ENCODE results near the gene TFRC. TPM values are rescaled to one million over a fixed set of nuclear protein-coding genes. Genes with fewer than 3 reads are reported as not detected.

TFRC gene
- total RNA-seq, 1 donor from 2014 or later, result 106 TPM

DNA sequence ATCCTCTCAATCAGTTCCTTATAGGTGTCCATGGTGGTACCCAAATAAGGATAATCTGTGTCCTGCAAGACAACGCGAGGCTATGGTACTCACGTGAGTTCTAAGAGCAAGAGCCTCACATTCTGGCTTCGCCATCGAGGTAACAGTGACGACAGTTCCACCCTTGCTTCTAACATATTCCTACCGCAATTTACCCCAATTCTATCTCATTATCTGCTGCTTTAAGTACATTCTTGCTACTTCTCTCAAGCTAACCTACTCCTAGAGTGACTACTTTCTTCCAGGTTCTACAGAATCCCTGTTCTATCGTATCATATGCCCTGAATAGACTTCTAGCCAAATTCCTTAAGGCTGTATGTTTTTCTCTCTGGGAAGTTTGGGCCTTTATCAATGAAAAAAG lies 26.6 kb downstream of the TFRC start:
- DNase-seq (ENCODE audit: low read depth) (no peak), FAIRE-seq (no peak)
- TF ChIP-seq, protein P1, sequence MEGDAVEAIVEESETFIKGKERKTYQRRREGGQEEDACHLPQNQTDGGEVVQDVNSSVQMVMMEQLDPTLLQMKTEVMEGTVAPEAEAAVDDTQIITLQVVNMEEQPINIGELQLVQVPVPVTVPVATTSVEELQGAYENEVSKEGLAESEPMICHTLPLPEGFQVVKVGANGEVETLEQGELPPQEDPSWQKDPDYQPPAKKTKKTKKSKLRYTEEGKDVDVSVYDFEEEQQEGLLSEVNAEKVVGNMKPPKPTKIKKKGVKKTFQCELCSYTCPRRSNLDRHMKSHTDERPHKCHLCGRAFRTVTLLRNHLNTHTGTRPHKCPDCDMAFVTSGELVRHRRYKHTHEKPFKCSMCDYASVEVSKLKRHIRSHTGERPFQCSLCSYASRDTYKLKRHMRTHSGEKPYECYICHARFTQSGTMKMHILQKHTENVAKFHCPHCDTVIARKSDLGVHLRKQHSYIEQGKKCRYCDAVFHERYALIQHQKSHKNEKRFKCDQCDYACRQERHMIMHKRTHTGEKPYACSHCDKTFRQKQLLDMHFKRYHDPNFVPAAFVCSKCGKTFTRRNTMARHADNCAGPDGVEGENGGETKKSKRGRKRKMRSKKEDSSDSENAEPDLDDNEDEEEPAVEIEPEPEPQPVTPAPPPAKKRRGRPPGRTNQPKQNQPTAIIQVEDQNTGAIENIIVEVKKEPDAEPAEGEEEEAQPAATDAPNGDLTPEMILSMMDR (IDR thresholded peaks at IDR 0.05; ENCODE audit: insufficient read depth, low read length, severe bottlenecking), result no peak
- Histone ChIP-seq H3K4me3 (ENCODE audit: low read depth, low read length) (no peak overlapping the region), H3K27me3 (ENCODE audit: control insufficient read depth, insufficient read depth, low read length) (no peaks in the 10 kb centered on the region), H3K36me3 (ENCODE audit: control insufficient read depth, insufficient read depth, low read length) (peaks cover 43% of the 10 kb centered on the region)

- DNase-seq (ENCODE audit: low read depth) (no peak), FAIRE-seq (no peak)
- Histone ChIP-seq H3K27me3 (ENCODE audit: control insufficient read depth, insufficient read depth, low read length) (no peaks in the 10 kb centered on the region), H3K4me3 (ENCODE audit: low read depth, low read length) (no peak overlapping the region), H3K36me3 (ENCODE audit: control insufficient read depth, insufficient read depth, low read length) (peaks cover 41% of the 10 kb centered on the region)
- TF ChIP-seq, protein P1 (IDR thresholded peaks at IDR 0.05; ENCODE audit: insufficient read depth, low read length, severe bottlenecking), result no peak
Measured at GRCh38 chr3:196054661-196055060, 27.2 kb downstream of the TFRC start.

DNA sequence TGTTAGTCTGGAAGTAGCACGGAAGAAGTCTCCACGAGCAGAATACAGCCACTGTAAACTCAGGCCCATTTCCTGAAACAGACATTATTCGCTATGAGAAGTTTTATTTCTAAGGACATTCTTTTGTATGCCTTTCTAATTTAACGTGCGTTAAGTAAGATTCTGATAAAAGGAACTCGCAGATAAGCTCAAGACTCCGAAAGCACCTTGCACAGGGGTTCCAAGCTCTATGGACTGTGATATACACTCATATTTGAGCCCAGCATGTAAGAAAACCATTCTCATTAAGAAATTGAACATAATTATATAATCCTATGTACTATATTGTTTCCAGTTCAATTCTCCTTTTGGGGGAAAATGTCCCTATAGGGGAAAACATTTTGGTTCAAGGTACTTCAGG lies 28.4 kb downstream of the TFRC start:
- no peak for DNase-seq (ENCODE audit: low read depth)
- TF ChIP-seq, protein P1 (IDR thresholded peaks at IDR 0.05; ENCODE audit: insufficient read depth, low read length, severe bottlenecking), result no peak
- H3K36me3 ChIP-seq (ENCODE audit: control insufficient read depth, insufficient read depth, low read length), result peaks cover 38% of the 10 kb centered on the region
- H3K27me3 ChIP-seq (ENCODE audit: control insufficient read depth, insufficient read depth, low read length), result no peaks in the 10 kb centered on the region
- FAIRE-seq, result no peak
- H3K4me3 ChIP-seq (ENCODE audit: low read depth, low read length), result no peak overlapping the region

DNA sequence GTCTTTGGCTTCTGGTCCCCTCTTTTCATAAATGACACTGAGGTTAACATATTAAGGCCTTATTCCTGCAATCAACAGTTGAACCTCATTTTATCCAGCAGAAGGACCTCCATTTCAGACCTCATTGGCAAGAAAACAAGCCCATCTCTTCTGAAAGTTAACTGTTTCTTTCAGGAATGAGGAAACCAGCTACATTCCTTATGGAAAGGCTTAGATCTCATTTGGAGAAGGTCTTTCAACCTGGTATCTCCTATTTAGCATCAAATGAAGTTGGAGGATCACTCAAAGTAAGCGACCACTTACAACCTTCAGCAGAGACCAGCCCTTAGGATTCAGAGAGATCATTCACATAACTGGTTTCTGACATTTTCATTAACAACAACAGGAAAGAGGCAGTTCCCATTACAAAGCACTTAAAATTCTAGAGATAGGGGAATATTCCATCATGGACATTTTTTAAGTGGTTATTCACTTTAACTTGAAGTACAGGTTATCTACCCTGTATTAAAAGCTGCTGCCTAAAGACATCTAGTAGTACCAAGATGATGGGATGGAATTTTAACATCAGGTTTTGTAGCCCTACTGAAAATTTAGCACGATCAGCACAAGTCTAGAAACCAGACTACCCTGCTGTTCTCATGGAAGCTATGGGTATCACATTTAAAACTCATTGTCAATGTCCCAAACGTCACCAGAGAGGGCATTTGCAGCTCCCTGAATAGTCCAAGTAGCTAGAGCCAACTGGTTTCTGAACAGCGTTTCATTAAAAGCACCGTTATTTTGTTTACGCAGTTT lies 30.4 kb downstream of the TFRC start:
- TF ChIP-seq, protein P1 (IDR thresholded peaks at IDR 0.05; ENCODE audit: insufficient read depth, low read length, severe bottlenecking), result no peak
- H3K36me3 ChIP-seq (ENCODE audit: control insufficient read depth, insufficient read depth, low read length), result peaks cover 27% of the 10 kb centered on the region
- no peaks in the 10 kb centered on the region for H3K27me3 ChIP-seq (ENCODE audit: control insufficient read depth, insufficient read depth, low read length)
- no peak for DNase-seq (ENCODE audit: low read depth)
- FAIRE-seq, result no peak
- no peak overlapping the region for H3K4me3 ChIP-seq (ENCODE audit: low read depth, low read length)

GRCh38 chr3:196050597-196050996 lies 31.3 kb downstream of the TFRC start:
- TF ChIP-seq, protein P1 (IDR thresholded peaks at IDR 0.05; ENCODE audit: insufficient read depth, low read length, severe bottlenecking), result no peak
- no peak for FAIRE-seq
- DNase-seq (ENCODE audit: low read depth), result no peak
- no peak overlapping the region for H3K4me3 ChIP-seq (ENCODE audit: low read depth, low read length)
- H3K27me3 ChIP-seq (ENCODE audit: control insufficient read depth, insufficient read depth, low read length), result no peaks in the 10 kb centered on the region
- H3K36me3 ChIP-seq (ENCODE audit: control insufficient read depth, insufficient read depth, low read length), result peaks cover 24% of the 10 kb centered on the region

- peaks cover 16% of the 10 kb centered on the region for H3K36me3 ChIP-seq (ENCODE audit: control insufficient read depth, insufficient read depth, low read length)
- TF ChIP-seq, protein P1 (IDR thresholded peaks at IDR 0.05; ENCODE audit: insufficient read depth, low read length, severe bottlenecking), result no peak
- FAIRE-seq (no peak), DNase-seq (ENCODE audit: low read depth) (no peak)
- H3K4me3 ChIP-seq (ENCODE audit: low read depth, low read length), result no peak overlapping the region
- no peaks in the 10 kb centered on the region for H3K27me3 ChIP-seq (ENCODE audit: control insufficient read depth, insufficient read depth, low read length)
Measured at GRCh38 chr3:196049653-196050052, 32.2 kb downstream of the TFRC start.
